ENCODE measurements around the gene SLC29A1.
A peak's percentile ranks its signal among the peaks of the same experiment; 100 is the strongest.

SLC29A1 gene

GRCh38 chr6:44256775-44257024 lies 33.3 kb downstream of the SLC29A1 start:
- no peak for DNase-seq

GRCh38 chr6:44257025-44257752 lies 33.8 kb downstream of the SLC29A1 start, which contains the start of gene SLC35B2:
Gene SLC35B2 (minus strand): TSS chr6:44257528. CDS start chr6:44257410, 118 bp downstream.
- peak; percentile 78 for DNase-seq

GRCh38 chr6:44257753-44258324 lies 34.4 kb downstream of the SLC29A1 start:
- DNase-seq, result no peak

- no peak for DNase-seq
These were observed 35.0 kb downstream of the SLC29A1 start for GRCh38 chr6:44258325-44258863.

- no peak for DNase-seq
These were observed 35.5 kb downstream of the SLC29A1 start for GRCh38 chr6:44258921-44259320.

GRCh38 chr6:44260011-44260410 lies 36.6 kb downstream of the SLC29A1 start:
- no peak for DNase-seq

- no peak for DNase-seq
These were observed 37.3 kb downstream of the SLC29A1 start for GRCh38 chr6:44260451-44261297.

- DNase-seq, result no peak
These were observed 38.2 kb downstream of the SLC29A1 start for GRCh38 chr6:44261581-44261980.

- DNase-seq, result no peak
These were observed 39.3 kb downstream of the SLC29A1 start for GRCh38 chr6:44262467-44263353.

GRCh38 chr6:44263354-44264100 lies 40.1 kb downstream of the SLC29A1 start:
- DNase-seq, result peak; percentile 61

- DNase-seq, result peak; percentile 66
These were observed 41.0 kb downstream of the SLC29A1 start for GRCh38 chr6:44264154-44265006.

- peak; percentile 96 for DNase-seq
These were observed 41.8 kb downstream of the SLC29A1 start, which contains the start of gene NFKBIE for GRCh38 chr6:44265007-44265721. Gene NFKBIE (minus strand): TSS chr6:44265551. CDS start chr6:44265346, 205 bp downstream.

GRCh38 chr6:44265722-44266233 lies 42.4 kb downstream of the SLC29A1 start:
- DNase-seq, result no peak

GRCh38 chr6:44266347-44266746 lies 43.0 kb downstream of the SLC29A1 start:
- DNase-seq, result no peak

- no peak for DNase-seq
These were observed 43.9 kb downstream of the SLC29A1 start for GRCh38 chr6:44267252-44267651.

GRCh38 chr6:44268095-44268628 lies 44.8 kb downstream of the SLC29A1 start:
- peak; percentile 74 for DNase-seq

GRCh38 chr6:44269178-44269920 lies 46.0 kb downstream of the SLC29A1 start:
- DNase-seq, result peak; percentile 46

GRCh38 chr6:44269921-44270525 lies 46.6 kb downstream of the SLC29A1 start, which contains the start of gene TMEM151B:
Gene TMEM151B (plus strand): TSS chr6:44270450. CDS start chr6:44270743, 293 bp downstream.
- DNase-seq, result no peak

Data from activated CD4-positive, alpha-beta T cell treated with anti-CD3 and anti-CD28 coated beads, Interleukin-2, Interleukin-6, amounts not matched to agents 100 ng/mL and 50 ng/mL, durations not matched to agents 16 hours and 8 hours (primary cell).